ENCODE data around the gene KCNMA1. TPM values are rescaled to one million over a fixed set of nuclear protein-coding genes. Genes with fewer than 3 reads are reported as not detected.

KCNMA1 gene
- total RNA-seq, 1 experiment from 2014 or later = 0.49 TPM

- Histone ChIP-seq H3K79me2 (ENCODE audit: insufficient read depth, low read length) (no peaks in the 10 kb centered on the region), H3K4me3 (replicated peaks in 1 of 2; ENCODE audit: low read depth in 1 of 2, low read length in 2 of 2) (no peak overlapping the region), H3K36me3 (ENCODE audit: control insufficient read depth in 1 of 2, insufficient read depth in 2 of 2, low read length in 2 of 2) (no peaks in the 10 kb centered on the region), H3K4me2 (ENCODE audit: low read length) (no peak overlapping the region), H2AFZ (ENCODE audit: low read depth, low read length, poor library complexity, severe bottlenecking) (no peak overlapping the region), H3K27me3 (ENCODE audit: insufficient read depth, low read length) (peaks cover 36% of the 10 kb centered on the region; the same call in 1 of the 2 replicates), H3K27ac (ENCODE audit: low read depth, low read length) (no peak overlapping the region), H3K4me1 (ENCODE audit: control insufficient read depth in 1 of 2, insufficient read depth in 2 of 2, low read length in 2 of 2) (no peaks in the 10 kb centered on the region), H4K20me1 (ENCODE audit: insufficient read depth) (no peaks in the 10 kb centered on the region), H3K9ac (ENCODE audit: low read length) (no peak overlapping the region), H3K9me3 (ENCODE audit: control insufficient read depth in 1 of 2, insufficient read depth in 1 of 2, low read depth in 1 of 2, low read length in 2 of 2) (no peaks in the 10 kb centered on the region), H3K9me2 (ENCODE audit: insufficient read depth) (no peaks in the 10 kb centered on the region)
- TF ChIP-seq REST (IDR thresholded peaks at IDR 0.05; ENCODE audit: low read depth) = no peak
- TF ChIP-seq YY1 (IDR thresholded peaks at IDR 0.05; ENCODE audit: extremely low read depth, insufficient replicate concordance, low read depth, low read length) = no peak
- TF ChIP-seq ELF1 (IDR thresholded peaks at IDR 0.05; ENCODE audit: borderline replicate concordance, low read depth) = no peak
- TF ChIP-seq MAX (IDR thresholded peaks at IDR 0.05) = no peak
- no peak for TF ChIP-seq EZH2phosphoT487 (IDR thresholded peaks at IDR 0.05; ENCODE audit: borderline replicate concordance)
- TF ChIP-seq CTCF (IDR thresholded peaks at IDR 0.05 in 2 of 3, conservative IDR thresholded peaks at IDR 0.05 in 1 of 3; ENCODE audit: borderline replicate concordance in 1 of 3, insufficient read depth in 1 of 3, low read depth in 2 of 3, low read length in 2 of 3) = no peak
- CTCF ChIA-PET = no interaction called here
- no peak for DNase-seq (ENCODE audit: low read depth, low spot score)
- no TSS peak for BruUV-seq (replicated peaks)
- intact Hi-C loops (cut with micrococcal nuclease) = no loop called here
- RAD21 ChIA-PET (ENCODE audit: low non-redundant PET in 1 of 2, low total read pairs in 2 of 2, uncharacterized antibody in 2 of 2, unreplicated experiment in 2 of 2) = no interaction called here
- ATAC-seq = no peak
- POLR2A ChIA-PET = no interaction called here
These were observed 615.6 kb downstream of the KCNMA1 start for GRCh38 chr10:77021966-77022490.

Measured in HCT116 (cell line).